K562 (cell line): ENCODE measurements around the gene CPZ. TPM values are rescaled to one million over a fixed set of nuclear protein-coding genes. Genes with fewer than 3 reads are reported as not detected.

Source experiments
- IFI16 ChIP-seq: fragments of 250-450 bp; sonication (Bioruptor Pico); IDR thresholded peaks from 2 replicates; pipeline ENCODE4 v2.1.2; 2022; ENCODE audit warnings: mild to moderate bottlenecking, inconsistent platforms
- SP2 ChIP-seq: IDR thresholded peaks from 2 replicates; pipeline ENCODE4 v1.6.1; 2011; ENCODE audit warnings: mild to moderate bottlenecking, low read depth, low read length, moderate library complexity; ENCODE audit not compliant: poor library complexity, severe bottlenecking; ENCODE audit errors: extremely low read depth
- THRAP3 ChIP-seq: fragments of 450-650 bp; IDR thresholded peaks from 2 replicates; pipeline ENCODE4 v1.6.1; 2016; ENCODE audit warnings: mild to moderate bottlenecking, inconsistent platforms, borderline replicate concordance
- ZNF41 ChIP-seq: fragments of 250-450 bp; sonication (Bioruptor Pico); conservative IDR thresholded peaks from 2 replicates; pipeline ENCODE4 v1.4.0; 2020; ENCODE audit warnings: mild to moderate bottlenecking
- polyA plus RNA-seq, 8 experiments: library from polyadenylated mRNA; depleted of rRNA in 4 of 8; stranded (reverse) in 5 of 8; unstranded in 3 of 8; fragments of >200 nt; fragmentation: Nextera tagmentation in 2 of 8; fragmentation: Illumina TruSeq in 1 of 8; extraction: Ambion mirVana in 2 of 8; extraction: Trizol in 1 of 8; gene quantifications; 2 replicates each; pipeline versions ENCODE4 v1.2.1 to v1.2.3, GENCODE V29; 2011 to 2014; ENCODE audit warnings: inconsistent platforms in 1 of 8, missing spikeins in 1 of 8
- total RNA-seq, 7 experiments: library from RNA; depleted of rRNA in 6 of 7; stranded (reverse); fragments of >200 nt in 6 of 7; fragmentation: Illumina TruSeq in 2 of 7; extraction: Trizol in 2 of 7; gene quantifications; 2 replicates each; pipeline versions ENCODE4 v1.2.1 to v1.2.3, GENCODE V29; 2011 to 2021; ENCODE audit warnings: low replicate concordance in 1 of 7
- TF ChIP-seq, protein P1 (sequence below): sonication (generic); formaldehyde crosslinking; IDR thresholded peaks from 2 replicates; pipeline ENCODE4 v1.8.0; 2023; ENCODE audit warnings: missing genetic modification reagents, mild to moderate bottlenecking, borderline replicate concordance
- TF ChIP-seq, protein P2 (sequence below): sonication (generic); formaldehyde crosslinking; IDR thresholded peaks from 2 replicates; pipeline ENCODE4 v1.8.0; 2022; ENCODE audit warnings: mild to moderate bottlenecking, missing genetic modification reagents
- TF ChIP-seq, protein P3 (sequence below): sonication (generic); formaldehyde crosslinking; IDR thresholded peaks from 2 replicates; pipeline ENCODE4 v1.8.0; 2022; ENCODE audit warnings: mild to moderate bottlenecking, missing genetic modification reagents
- TF ChIP-seq, protein P4 (sequence below), 2 experiments: fragments of 200-800 bp in 1 of 2; sonication (Bioruptor generic) in 1 of 2; sonication (generic) in 1 of 2; formaldehyde crosslinking in 1 of 2; IDR thresholded peaks in 1 of 2; conservative IDR thresholded peaks in 1 of 2; 2 replicates each; pipeline versions ENCODE4 v1.5.0 to v1.6.1; 2016 to 2020; ENCODE audit warnings: missing compliant biosample characterization in 1 of 2, missing genetic modification characterization in 1 of 2, missing genetic modification reagents in 1 of 2
- TF ChIP-seq, protein P5 (sequence below): sonication (generic); formaldehyde crosslinking; IDR thresholded peaks from 2 replicates; pipeline ENCODE4 v1.8.0; 2022; ENCODE audit warnings: missing genetic modification reagents, mild to moderate bottlenecking, borderline replicate concordance

CPZ gene
- total and polyA plus RNA-seq, 9 of the 15 experiments (the other 6 are each of a cell fraction or from before 2014, with no cell fraction given), result 0.06 to 2.2 (median 1.2) TPM; not detected in 1

DNA sequence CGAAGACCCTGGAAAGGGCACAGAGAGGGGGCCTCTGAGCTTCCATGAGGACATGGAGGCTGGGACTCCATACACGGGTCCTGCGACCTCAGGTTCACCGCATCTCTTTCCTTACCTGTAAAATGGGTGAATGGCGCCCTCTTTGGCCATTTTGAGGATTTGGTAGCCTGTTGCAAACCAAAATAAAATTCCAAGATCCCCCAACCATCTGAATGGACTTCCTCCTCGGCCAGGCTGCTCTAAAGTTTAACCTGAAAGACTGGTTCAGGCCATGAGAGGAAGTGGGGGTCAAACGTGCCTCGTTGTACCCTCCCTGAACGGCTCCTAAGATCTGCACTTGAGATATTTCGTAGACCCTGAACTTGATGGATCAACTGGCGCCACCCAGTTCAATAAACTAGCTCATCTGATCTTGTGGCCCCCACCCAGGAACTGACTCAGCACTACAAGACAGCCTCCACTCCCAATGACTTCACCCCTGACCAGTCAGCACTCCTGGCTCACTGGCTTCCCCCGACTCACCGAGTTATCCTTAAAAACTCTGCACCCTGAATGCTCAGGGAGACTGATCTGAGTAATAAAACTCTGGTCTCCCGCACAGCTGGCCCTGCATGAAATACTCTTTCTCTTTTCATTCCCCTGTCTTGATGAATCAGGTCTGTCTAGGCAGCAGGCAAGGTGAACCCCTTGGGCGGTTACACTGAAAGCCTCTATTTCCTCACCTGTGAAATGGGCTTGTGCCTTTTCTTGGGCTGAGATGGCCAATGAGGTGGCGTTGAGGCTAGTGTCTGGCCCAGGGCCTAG, 45.3 kb upstream of the CPZ start (continued):
- TF ChIP-seq, protein P1, sequence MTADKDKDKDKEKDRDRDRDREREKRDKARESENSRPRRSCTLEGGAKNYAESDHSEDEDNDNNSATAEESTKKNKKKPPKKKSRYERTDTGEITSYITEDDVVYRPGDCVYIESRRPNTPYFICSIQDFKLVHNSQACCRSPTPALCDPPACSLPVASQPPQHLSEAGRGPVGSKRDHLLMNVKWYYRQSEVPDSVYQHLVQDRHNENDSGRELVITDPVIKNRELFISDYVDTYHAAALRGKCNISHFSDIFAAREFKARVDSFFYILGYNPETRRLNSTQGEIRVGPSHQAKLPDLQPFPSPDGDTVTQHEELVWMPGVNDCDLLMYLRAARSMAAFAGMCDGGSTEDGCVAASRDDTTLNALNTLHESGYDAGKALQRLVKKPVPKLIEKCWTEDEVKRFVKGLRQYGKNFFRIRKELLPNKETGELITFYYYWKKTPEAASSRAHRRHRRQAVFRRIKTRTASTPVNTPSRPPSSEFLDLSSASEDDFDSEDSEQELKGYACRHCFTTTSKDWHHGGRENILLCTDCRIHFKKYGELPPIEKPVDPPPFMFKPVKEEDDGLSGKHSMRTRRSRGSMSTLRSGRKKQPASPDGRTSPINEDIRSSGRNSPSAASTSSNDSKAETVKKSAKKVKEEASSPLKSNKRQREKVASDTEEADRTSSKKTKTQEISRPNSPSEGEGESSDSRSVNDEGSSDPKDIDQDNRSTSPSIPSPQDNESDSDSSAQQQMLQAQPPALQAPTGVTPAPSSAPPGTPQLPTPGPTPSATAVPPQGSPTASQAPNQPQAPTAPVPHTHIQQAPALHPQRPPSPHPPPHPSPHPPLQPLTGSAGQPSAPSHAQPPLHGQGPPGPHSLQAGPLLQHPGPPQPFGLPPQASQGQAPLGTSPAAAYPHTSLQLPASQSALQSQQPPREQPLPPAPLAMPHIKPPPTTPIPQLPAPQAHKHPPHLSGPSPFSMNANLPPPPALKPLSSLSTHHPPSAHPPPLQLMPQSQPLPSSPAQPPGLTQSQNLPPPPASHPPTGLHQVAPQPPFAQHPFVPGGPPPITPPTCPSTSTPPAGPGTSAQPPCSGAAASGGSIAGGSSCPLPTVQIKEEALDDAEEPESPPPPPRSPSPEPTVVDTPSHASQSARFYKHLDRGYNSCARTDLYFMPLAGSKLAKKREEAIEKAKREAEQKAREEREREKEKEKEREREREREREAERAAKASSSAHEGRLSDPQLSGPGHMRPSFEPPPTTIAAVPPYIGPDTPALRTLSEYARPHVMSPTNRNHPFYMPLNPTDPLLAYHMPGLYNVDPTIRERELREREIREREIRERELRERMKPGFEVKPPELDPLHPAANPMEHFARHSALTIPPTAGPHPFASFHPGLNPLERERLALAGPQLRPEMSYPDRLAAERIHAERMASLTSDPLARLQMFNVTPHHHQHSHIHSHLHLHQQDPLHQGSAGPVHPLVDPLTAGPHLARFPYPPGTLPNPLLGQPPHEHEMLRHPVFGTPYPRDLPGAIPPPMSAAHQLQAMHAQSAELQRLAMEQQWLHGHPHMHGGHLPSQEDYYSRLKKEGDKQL (CRISPR knock-in tag), result no peak
- TF ChIP-seq ZNF41, result no peak
- TF ChIP-seq THRAP3, result no peak
- TF ChIP-seq, protein P2, sequence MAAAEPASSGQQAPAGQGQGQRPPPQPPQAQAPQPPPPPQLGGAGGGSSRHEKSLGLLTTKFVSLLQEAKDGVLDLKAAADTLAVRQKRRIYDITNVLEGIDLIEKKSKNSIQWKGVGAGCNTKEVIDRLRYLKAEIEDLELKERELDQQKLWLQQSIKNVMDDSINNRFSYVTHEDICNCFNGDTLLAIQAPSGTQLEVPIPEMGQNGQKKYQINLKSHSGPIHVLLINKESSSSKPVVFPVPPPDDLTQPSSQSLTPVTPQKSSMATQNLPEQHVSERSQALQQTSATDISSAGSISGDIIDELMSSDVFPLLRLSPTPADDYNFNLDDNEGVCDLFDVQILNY (CRISPR knock-in tag), result no peak
- TF ChIP-seq, protein P3, sequence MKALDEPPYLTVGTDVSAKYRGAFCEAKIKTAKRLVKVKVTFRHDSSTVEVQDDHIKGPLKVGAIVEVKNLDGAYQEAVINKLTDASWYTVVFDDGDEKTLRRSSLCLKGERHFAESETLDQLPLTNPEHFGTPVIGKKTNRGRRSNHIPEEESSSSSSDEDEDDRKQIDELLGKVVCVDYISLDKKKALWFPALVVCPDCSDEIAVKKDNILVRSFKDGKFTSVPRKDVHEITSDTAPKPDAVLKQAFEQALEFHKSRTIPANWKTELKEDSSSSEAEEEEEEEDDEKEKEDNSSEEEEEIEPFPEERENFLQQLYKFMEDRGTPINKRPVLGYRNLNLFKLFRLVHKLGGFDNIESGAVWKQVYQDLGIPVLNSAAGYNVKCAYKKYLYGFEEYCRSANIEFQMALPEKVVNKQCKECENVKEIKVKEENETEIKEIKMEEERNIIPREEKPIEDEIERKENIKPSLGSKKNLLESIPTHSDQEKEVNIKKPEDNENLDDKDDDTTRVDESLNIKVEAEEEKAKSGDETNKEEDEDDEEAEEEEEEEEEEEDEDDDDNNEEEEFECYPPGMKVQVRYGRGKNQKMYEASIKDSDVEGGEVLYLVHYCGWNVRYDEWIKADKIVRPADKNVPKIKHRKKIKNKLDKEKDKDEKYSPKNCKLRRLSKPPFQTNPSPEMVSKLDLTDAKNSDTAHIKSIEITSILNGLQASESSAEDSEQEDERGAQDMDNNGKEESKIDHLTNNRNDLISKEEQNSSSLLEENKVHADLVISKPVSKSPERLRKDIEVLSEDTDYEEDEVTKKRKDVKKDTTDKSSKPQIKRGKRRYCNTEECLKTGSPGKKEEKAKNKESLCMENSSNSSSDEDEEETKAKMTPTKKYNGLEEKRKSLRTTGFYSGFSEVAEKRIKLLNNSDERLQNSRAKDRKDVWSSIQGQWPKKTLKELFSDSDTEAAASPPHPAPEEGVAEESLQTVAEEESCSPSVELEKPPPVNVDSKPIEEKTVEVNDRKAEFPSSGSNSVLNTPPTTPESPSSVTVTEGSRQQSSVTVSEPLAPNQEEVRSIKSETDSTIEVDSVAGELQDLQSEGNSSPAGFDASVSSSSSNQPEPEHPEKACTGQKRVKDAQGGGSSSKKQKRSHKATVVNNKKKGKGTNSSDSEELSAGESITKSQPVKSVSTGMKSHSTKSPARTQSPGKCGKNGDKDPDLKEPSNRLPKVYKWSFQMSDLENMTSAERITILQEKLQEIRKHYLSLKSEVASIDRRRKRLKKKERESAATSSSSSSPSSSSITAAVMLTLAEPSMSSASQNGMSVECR (CRISPR knock-in tag), result no peak
- TF ChIP-seq SP2, result no peak
- TF ChIP-seq, protein P4, sequence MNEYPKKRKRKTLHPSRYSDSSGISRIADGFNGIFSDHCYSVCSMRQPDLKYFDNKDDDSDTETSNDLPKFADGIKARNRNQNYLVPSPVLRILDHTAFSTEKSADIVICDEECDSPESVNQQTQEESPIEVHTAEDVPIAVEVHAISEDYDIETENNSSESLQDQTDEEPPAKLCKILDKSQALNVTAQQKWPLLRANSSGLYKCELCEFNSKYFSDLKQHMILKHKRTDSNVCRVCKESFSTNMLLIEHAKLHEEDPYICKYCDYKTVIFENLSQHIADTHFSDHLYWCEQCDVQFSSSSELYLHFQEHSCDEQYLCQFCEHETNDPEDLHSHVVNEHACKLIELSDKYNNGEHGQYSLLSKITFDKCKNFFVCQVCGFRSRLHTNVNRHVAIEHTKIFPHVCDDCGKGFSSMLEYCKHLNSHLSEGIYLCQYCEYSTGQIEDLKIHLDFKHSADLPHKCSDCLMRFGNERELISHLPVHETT (CRISPR knock-in tag; conservative IDR thresholded peaks at IDR 0.05 in 1 of 2, IDR thresholded peaks at IDR 0.05 in 1 of 2), result no peak; a peak in 1 of 4 replicates
- no peak for TF ChIP-seq IFI16 (CRISPR knock-in tag)
- TF ChIP-seq, protein P5, sequence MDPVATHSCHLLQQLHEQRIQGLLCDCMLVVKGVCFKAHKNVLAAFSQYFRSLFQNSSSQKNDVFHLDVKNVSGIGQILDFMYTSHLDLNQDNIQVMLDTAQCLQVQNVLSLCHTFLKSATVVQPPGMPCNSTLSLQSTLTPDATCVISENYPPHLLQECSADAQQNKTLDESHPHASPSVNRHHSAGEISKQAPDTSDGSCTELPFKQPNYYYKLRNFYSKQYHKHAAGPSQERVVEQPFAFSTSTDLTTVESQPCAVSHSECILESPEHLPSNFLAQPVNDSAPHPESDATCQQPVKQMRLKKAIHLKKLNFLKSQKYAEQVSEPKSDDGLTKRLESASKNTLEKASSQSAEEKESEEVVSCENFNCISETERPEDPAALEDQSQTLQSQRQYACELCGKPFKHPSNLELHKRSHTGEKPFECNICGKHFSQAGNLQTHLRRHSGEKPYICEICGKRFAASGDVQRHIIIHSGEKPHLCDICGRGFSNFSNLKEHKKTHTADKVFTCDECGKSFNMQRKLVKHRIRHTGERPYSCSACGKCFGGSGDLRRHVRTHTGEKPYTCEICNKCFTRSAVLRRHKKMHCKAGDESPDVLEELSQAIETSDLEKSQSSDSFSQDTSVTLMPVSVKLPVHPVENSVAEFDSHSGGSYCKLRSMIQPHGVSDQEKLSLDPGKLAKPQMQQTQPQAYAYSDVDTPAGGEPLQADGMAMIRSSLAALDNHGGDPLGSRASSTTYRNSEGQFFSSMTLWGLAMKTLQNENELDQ (CRISPR knock-in tag), result no peak
